SJSA1 (cell line): ENCODE results near the gene UBAP2. TPM values are rescaled to one million over a fixed set of nuclear protein-coding genes. Genes with fewer than 3 reads are reported as not detected.

Experiments
- DNase-seq, 2 experiments: peaks; one replicate each; pipeline ENCODE4 v3.0.0-alpha.2; 2015 to 2020; ENCODE audit warnings: low spot score in 2 of 2, low read depth in 1 of 2
- H3K27ac ChIP-seq: fragments of 250-450 bp; sonication (Bioruptor Pico); 2 replicates; pipeline ENCODE4 v1.5.1; 2020; ENCODE audit warnings: mild to moderate bottlenecking, moderate library complexity
- H3K27me3 ChIP-seq: fragments of 250-450 bp; sonication (Bioruptor Pico); replicated peaks from 2 replicates; pipeline ENCODE4 v1.5.1; 2020; ENCODE audit warnings: mild to moderate bottlenecking, moderate library complexity
- H3K36me3 ChIP-seq: fragments of 250-450 bp; sonication (Bioruptor Pico); 2 replicates; pipeline ENCODE4 v1.5.1; 2020; ENCODE audit warnings: mild to moderate bottlenecking
- H3K4me1 ChIP-seq: fragments of 250-450 bp; sonication (Bioruptor Pico); replicated peaks from 2 replicates; pipeline ENCODE4 v1.6.1; 2021; ENCODE audit warnings: mild to moderate bottlenecking
- H3K4me3 ChIP-seq: fragments of 250-450 bp; sonication (Bioruptor Pico); 2 replicates; pipeline ENCODE4 v1.5.1; 2020; ENCODE audit warnings: mild to moderate bottlenecking
- H3K9me3 ChIP-seq: fragments of 250-450 bp; sonication (Bioruptor Pico); replicated peaks from 2 replicates; pipeline ENCODE4 v1.5.1; 2020; ENCODE audit warnings: mild to moderate bottlenecking
- total RNA-seq: library from RNA; depleted of rRNA; stranded (reverse); fragments of >200 nt; shearing (Covaris generic); gene quantifications from 2 replicates; pipeline ENCODE4 v1.2.3, GENCODE V29; 2014

The UBAP2 gene
- total RNA-seq, 1 experiment from 2014 or later: 10.7 TPM

- H3K27ac ChIP-seq: no peak overlapping the region
- H3K9me3 ChIP-seq: no peaks in the 10 kb centered on the region
- H3K4me1 ChIP-seq: no peaks in the 10 kb centered on the region
- DNase-seq: no peak
- H3K27me3 ChIP-seq: no peaks in the 10 kb centered on the region
- peaks cover 35% of the 10 kb centered on the region for H3K36me3 ChIP-seq
- no peak overlapping the region for H3K4me3 ChIP-seq
Observed at GRCh38 chr9:33914887-33915628, 133.6 kb downstream of the UBAP2 start.

- H3K4me1 ChIP-seq: no peaks in the 10 kb centered on the region
- H3K27me3 ChIP-seq: no peaks in the 10 kb centered on the region
- H3K36me3 ChIP-seq: peaks cover 28% of the 10 kb centered on the region
- DNase-seq: no peak
- H3K27ac ChIP-seq: no peak overlapping the region
- H3K4me3 ChIP-seq: no peak overlapping the region
- no peaks in the 10 kb centered on the region for H3K9me3 ChIP-seq
Observed at GRCh38 chr9:33913541-33913940, 135.1 kb downstream of the UBAP2 start.

- Histone ChIP-seq H3K9me3 (no peaks in the 10 kb centered on the region), H3K36me3 (peaks cover 5% of the 10 kb centered on the region), H3K4me3 (no peak overlapping the region), H3K27me3 (no peaks in the 10 kb centered on the region), H3K27ac (no peak overlapping the region), H3K4me1 (no peaks in the 10 kb centered on the region)
- DNase-seq: no peak
Observed at GRCh38 chr9:33908749-33909148, 139.9 kb downstream of the UBAP2 start.

- no peaks in the 10 kb centered on the region for H3K27me3 ChIP-seq
- peaks cover 1% of the 10 kb centered on the region; the same call in 1 of the 2 replicates for H3K36me3 ChIP-seq
- H3K9me3 ChIP-seq: no peaks in the 10 kb centered on the region
- no peak for DNase-seq
- no peak overlapping the region for H3K4me3 ChIP-seq
- H3K4me1 ChIP-seq: no peaks in the 10 kb centered on the region
- H3K27ac ChIP-seq: no peak overlapping the region
Observed at GRCh38 chr9:33908114-33908513, 140.6 kb downstream of the UBAP2 start.

GRCh38 chr9:33907347-33907746, 141.3 kb downstream of the UBAP2 start:
- no peak overlapping the region for H3K4me3 ChIP-seq
- no peaks in the 10 kb centered on the region for H3K36me3 ChIP-seq
- no peaks in the 10 kb centered on the region for H3K27me3 ChIP-seq
- H3K27ac ChIP-seq: no peak overlapping the region
- H3K9me3 ChIP-seq: no peaks in the 10 kb centered on the region
- DNase-seq: no peak
- H3K4me1 ChIP-seq: no peaks in the 10 kb centered on the region

- DNase-seq: no peak
- no peaks in the 10 kb centered on the region for H3K9me3 ChIP-seq
- H3K27ac ChIP-seq: no peak overlapping the region
- H3K4me3 ChIP-seq: no peak overlapping the region
- H3K27me3 ChIP-seq: no peaks in the 10 kb centered on the region
- H3K36me3 ChIP-seq: no peaks in the 10 kb centered on the region
- no peaks in the 10 kb centered on the region for H3K4me1 ChIP-seq
Observed at GRCh38 chr9:33906769-33907168, 141.9 kb downstream of the UBAP2 start.

GRCh38 chr9:33905137-33905536, 143.6 kb downstream of the UBAP2 start:
- H3K27me3 ChIP-seq: no peaks in the 10 kb centered on the region
- no peaks in the 10 kb centered on the region for H3K4me1 ChIP-seq
- no peak for DNase-seq
- no peaks in the 10 kb centered on the region for H3K9me3 ChIP-seq
- H3K36me3 ChIP-seq: no peaks in the 10 kb centered on the region
- H3K27ac ChIP-seq: no peak overlapping the region
- no peak overlapping the region for H3K4me3 ChIP-seq

- H3K4me3 ChIP-seq: no peak overlapping the region
- H3K36me3 ChIP-seq: peaks cover 3% of the 10 kb centered on the region; the same call in 1 of the 2 replicates
- no peaks in the 10 kb centered on the region for H3K27me3 ChIP-seq
- H3K27ac ChIP-seq: no peak overlapping the region
- no peaks in the 10 kb centered on the region for H3K9me3 ChIP-seq
- no peaks in the 10 kb centered on the region for H3K4me1 ChIP-seq
- DNase-seq: no peak
Observed at GRCh38 chr9:33903157-33903780, 145.4 kb downstream of the UBAP2 start.

GRCh38 chr9:33894316-33894715, 154.4 kb downstream of the UBAP2 start:
- no peaks in the 10 kb centered on the region for H3K4me1 ChIP-seq

GRCh38 chr9:33893861-33894260, 154.8 kb downstream of the UBAP2 start:
- H3K4me1 ChIP-seq: no peaks in the 10 kb centered on the region
- H3K27me3 ChIP-seq: no peaks in the 10 kb centered on the region
- DNase-seq: no peak
- peaks cover 2% of the 10 kb centered on the region; the same call in 1 of the 2 replicates for H3K36me3 ChIP-seq
- no peak overlapping the region for H3K27ac ChIP-seq
- no peaks in the 10 kb centered on the region for H3K9me3 ChIP-seq
- no peak overlapping the region for H3K4me3 ChIP-seq

More at GRCh38 chr9:33894316-33894715, 154.4 kb downstream of the UBAP2 start:
- Histone ChIP-seq H3K4me3 (no peak overlapping the region), H3K27me3 (no peaks in the 10 kb centered on the region), H3K27ac (no peak overlapping the region), H3K9me3 (no peaks in the 10 kb centered on the region), H3K36me3 (no peaks in the 10 kb centered on the region)
- DNase-seq: no peak

GRCh38 chr9:33885948-33886347, 162.7 kb downstream of the UBAP2 start:
- H3K4me1 ChIP-seq: peaks cover 5% of the 10 kb centered on the region
- H3K4me3 ChIP-seq: no peak overlapping the region
- H3K27me3 ChIP-seq: no peaks in the 10 kb centered on the region
- H3K9me3 ChIP-seq: no peaks in the 10 kb centered on the region
- peaks cover 2% of the 10 kb centered on the region; the same call in 1 of the 2 replicates for H3K36me3 ChIP-seq
- no peak for DNase-seq
- H3K27ac ChIP-seq: no peak overlapping the region

GRCh38 chr9:33884856-33885701, 163.6 kb downstream of the UBAP2 start:
- Histone ChIP-seq H3K27me3 (no peaks in the 10 kb centered on the region), H3K36me3 (peaks cover 2% of the 10 kb centered on the region; the same call in 1 of the 2 replicates), H3K4me1 (peaks cover 5% of the 10 kb centered on the region), H3K9me3 (no peaks in the 10 kb centered on the region), H3K27ac (no peak overlapping the region), H3K4me3 (no peak overlapping the region)
- DNase-seq: peak; percentile 35 to 51

GRCh38 chr9:33881635-33882034, 167.1 kb downstream of the UBAP2 start:
- no peak for DNase-seq
- no peaks in the 10 kb centered on the region for H3K36me3 ChIP-seq
- no peak overlapping the region for H3K4me3 ChIP-seq
- H3K27ac ChIP-seq: no peak overlapping the region
- H3K4me1 ChIP-seq: peaks cover 5% of the 10 kb centered on the region
- no peaks in the 10 kb centered on the region for H3K27me3 ChIP-seq
- no peaks in the 10 kb centered on the region for H3K9me3 ChIP-seq
